HG03432 (cell line): ENCODE data around the gene TSPAN15.
"Not testable (repeated sequence)": the region's sequence is repeated elsewhere in the genome, so short reads cannot be mapped to it uniquely, and the experiment has no call there.

ENCODE experiments used
- ATAC-seq: cut with Tn5 transposase; IDR thresholded peaks from one replicate; pipeline ENCODE4 v1.9.1; 2021; ENCODE audit warnings: mild to moderate bottlenecking, moderate library complexity; ENCODE audit not compliant: unreplicated experiment

Gene TSPAN15

DNA sequence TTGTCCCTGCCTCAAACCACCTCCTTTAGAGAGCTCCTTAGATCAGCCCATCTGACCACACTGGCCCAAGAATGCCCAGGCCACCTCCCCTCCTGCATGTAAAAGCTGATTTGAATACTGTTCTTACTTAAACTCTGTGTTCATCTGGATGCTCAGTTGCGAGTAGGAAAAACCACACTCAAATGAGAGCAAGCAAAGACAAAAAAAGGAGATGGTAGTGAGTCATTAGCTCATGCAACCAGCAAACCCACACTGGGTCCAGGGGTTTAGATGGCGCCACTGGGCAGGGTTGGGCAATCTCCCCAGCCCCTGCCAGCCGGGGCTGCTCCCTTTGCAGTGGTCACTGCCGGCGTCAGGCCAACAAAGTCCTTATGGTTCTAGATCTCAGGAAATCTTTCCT lies 32.7 kb downstream of the TSPAN15 start:
- no peak for ATAC-seq

- ATAC-seq = no peak
These were observed 33.5 kb downstream of the TSPAN15 start for GRCh38 chr10:69484736-69485135.

DNA sequence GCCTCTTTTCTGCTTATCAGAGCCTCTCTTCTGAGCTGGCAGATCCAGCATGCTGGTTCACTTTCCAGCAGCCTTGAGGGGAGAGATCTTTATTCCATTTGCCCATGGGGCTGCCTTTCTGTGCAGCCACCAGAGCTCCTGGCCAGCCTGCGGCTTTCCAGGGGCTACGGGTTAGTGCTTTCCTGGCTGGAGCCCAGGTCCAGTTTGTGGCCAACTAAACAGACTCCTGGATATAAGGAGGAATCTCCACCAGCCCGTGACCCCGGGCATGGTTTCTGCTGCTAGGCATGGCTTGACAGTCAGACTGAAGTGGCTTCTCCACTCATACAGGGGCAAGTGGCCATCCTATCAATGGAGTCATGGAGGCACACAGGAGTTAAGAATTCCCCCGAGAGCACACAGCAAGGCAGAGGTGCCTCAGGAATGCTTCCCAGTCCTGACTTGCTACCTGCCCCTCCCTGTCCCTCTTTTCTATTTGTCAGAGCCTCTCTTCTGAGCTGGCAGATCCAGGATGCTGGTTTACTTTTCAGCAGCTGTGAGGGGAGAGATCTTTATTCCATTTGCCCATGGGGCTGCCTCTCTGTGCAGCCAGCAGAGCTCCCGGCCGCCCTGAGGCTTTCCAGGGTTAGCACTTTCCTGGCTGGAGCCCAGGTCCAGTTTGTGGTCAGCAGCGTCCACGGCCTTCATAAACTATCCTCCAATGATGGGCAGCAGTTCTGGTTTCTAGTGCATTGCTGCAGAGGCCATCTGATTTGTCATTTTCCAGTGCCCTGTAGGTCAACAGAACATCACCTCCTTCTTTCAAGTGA lies 35.9 kb downstream of the TSPAN15 start:
- no peak for ATAC-seq

DNA sequence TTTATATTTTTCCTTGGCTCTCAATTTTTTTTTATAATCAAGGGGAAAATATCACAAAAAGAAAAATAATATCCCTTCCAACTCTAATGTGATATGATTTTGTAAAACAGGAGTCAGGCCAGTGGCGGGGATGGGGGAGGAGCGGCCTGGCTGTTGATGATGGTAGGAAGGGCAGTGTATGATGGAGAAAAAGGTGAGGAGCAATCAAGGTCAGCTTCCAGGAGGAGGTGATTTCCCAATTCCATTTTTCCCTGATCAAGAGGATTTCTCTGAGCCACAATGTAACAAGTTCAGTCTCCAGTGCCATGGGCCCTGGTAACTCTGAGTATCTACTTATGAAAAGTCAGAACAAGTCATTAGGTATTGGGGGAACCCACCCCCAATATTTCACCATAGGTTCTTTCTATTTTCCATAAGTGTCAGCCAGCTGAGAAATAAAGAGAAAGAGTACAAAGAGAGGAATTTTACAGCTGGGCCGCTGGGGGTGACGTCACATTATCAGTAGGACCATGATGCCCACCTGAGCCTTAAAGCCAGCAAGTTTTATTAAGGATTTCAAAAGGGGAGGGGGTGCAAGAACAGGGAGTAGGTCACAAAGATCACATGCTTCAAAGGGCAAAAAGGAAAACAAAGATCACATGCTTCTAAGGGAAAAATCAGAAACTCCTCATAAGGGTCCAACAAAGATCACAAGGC lies 37.0 kb downstream of the TSPAN15 start:
- not testable (repeated sequence) for ATAC-seq

- not testable (repeated sequence) for ATAC-seq
These were observed 37.6 kb downstream of the TSPAN15 start for GRCh38 chr10:69488856-69489255.

DNA sequence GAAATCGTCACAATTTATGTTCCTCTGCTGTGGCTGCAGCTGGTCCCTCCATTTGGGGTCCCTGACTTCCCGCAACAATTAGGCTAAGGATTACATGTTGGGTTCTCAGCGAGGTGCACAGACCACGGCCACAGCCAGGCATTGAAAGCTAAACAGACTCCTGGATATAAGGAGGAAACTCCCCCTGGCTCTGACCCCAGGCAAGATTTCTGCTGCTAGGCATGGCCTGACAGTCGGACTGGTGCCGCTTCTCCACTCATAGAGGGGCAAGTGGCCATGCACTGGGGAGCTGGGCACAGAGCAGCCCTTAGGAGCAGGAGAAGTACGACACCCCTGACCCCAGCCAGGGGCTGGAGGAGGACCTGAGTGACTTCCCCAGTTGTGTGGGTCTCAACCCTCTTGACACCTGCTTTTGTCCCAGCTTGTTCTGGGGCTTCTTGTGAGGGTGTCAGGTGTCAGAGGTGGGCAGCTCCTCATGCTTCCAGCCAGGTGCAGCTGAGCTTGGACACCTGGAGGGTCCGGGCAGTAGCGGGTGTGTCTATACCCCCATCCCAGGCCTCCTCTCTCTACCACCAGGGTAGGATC lies 38.3 kb downstream of the TSPAN15 start:
- no peak for ATAC-seq

DNA sequence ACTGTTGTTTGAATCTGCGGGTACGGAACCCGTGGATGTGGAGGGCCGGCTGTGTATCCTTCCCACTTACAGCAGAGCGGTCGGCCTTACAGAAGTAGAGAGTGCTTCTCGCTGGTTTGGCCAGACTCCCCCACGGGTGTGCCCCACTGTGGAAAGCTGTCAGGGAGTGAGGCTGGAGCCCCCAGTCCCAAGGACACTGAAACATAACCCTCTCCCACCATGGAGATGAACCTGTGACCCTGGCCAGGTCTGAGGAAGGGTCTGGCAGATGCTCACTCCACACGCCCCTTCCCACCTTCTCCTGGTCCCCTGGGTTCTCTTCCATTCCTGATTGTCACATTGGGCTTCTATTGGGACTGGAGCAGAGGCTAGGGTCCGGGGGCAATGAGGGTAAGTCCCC lies 39.6 kb downstream of the TSPAN15 start:
- ATAC-seq = no peak

- no peak for ATAC-seq
These were observed 40.3 kb downstream of the TSPAN15 start for GRCh38 chr10:69491611-69492010.

DNA sequence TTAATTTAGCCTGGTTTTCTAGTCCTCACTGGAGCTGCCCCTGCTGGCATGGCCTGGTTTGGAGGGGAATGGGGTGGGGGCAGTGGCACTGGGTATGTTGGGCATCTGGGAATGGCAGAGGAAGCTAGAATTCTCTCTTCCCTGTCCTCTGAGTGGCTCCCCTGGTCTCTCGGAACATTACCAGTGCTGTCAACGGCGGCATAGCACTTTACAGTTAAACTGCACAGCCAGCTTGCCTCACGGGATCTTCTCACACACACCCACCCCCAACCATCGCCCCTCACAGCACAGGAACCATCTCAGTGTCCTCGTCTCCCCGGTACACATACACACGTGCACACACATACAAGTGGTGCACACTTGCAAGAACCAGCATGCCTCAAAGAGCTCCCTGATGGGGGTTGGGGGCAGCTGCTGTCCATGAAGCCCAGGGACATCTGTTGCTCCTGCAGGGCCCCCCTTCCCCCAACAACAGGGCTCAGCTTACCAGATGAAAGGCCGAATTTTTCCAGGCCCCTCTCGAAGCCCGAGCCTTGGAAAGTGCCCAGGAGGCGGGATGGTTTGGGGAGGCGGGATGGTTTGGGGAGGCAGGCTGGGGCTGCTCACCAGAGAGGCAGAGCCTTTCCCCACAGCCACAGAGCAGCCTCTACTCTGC lies 41.0 kb downstream of the TSPAN15 start:
- ATAC-seq = no peak

GRCh38 chr10:69492746-69493462 lies 41.6 kb downstream of the TSPAN15 start:
- ATAC-seq = no peak

DNA sequence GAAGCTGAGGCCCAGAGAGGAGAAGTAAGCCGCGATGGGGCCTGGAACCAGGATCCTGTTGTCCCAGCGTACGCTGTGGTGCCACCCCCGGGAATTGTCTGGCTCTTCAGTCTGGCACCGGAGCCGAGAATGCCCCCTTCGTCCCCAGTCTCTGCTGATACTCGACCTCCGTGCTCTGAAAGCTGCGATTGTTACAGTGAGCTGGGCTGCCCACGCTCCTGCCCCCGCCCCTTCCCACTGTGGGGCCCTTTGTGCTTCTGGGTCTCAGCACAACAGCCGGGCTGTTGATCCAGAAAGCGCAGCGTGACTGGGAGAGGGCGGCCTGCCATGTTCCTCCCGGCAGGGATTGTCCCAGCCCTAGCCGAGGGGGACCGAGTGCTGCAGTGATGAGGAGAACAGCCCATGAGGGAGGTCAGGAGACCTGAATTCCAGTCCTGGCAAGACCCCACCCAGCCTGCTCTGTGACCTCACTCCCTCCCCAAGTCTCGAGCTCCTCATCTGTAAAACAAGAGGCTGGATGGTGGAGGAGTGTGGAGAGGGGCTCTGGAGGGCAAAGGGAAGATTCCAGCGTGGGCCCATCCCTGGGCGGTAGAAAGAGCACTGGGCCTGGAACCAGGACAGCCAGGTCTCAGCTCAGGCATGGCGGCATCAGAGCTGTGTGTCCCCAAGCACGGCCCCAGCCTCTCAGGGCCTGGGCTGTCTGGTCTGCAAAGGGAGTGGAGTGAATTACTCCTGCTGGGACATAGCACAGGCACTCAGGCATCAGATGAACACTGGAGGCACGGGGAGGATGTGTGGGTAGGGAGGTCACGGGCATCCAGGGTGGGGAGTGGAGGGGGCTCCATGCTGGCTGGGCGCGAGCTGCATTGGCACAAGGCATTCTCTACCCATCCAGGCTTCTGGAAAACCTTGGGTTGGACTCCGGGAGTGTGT lies 43.6 kb downstream of the TSPAN15 start:
- ATAC-seq = no peak

DNA sequence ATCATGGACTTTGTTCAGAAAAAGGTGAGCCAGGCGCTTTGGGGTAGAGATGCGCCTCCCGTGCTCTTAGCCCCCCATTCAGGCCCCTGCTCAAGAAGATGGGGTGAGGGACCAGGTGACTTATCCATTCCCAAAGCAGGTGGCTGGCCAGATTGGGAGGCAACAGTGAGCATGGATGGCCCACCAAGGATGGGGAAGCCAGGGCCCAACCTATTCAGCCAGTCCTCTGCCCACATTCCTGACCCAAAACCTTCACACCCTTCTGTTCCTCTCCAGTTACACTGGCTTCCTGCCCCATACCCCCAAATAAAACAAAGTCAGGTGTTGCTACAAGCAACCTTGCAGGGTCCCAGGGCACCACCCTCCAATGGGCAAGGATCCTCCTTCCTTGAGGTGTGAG lies 44.4 kb downstream of the TSPAN15 start:
- ATAC-seq = no peak

DNA sequence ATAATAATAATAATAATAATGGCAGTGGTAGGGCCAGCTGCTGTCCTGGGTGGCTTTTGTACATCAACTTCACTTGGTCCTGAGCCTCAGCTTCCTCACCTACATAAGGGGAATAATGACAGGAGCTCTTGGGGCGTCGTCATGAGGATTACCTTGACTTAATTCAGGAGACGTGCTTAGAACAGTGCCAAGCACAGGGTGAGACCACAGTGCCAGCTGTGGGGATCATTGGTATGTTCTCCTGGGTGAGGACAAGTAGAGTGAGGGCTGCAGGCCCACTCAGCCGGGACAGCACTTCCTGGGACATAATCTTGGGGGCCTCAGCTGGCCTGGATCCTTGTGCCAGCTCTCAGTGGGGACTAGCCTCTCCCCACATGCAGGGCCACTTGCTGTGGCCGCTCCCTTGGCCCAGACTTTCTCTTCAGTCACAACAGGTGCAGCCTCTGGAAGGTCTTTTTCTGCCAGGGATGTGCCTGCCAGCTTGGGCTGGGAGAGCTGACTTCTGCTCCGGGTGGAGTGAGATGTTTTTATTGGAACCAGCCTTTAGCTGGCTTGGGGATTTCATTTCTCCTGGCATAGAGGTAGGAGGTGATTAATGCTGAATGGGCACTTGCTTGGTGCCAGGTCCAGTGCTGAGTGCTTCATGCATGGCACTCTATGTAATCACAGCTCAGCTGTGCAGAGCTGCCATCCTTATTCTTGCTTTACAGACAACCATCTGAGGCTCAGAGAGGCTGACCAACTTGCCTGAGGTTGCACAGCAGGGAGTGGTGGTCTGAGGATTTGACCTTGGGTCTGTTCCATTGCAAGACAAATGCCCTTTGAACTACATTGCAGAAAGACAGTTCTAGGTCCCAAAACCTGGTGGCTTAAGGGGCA lies 45.3 kb downstream of the TSPAN15 start:
- no peak for ATAC-seq

DNA sequence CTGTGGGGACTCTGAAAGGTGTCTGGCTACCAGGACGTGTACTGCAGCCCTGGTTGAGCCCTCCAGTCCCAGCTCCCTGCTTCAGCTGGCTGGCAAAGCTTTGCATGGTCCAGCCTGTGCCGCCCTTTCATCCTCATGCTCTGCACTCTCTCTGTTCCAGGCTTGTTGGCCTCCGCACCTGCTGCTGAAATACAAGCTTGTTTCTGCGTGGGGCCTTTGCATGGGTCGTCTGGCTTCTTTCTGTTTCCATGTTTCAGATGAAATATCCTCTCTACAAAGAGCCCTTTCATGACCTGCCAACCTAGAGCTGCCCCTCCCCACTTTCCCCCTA lies 45.9 kb downstream of the TSPAN15 start:
- ATAC-seq = no peak

DNA sequence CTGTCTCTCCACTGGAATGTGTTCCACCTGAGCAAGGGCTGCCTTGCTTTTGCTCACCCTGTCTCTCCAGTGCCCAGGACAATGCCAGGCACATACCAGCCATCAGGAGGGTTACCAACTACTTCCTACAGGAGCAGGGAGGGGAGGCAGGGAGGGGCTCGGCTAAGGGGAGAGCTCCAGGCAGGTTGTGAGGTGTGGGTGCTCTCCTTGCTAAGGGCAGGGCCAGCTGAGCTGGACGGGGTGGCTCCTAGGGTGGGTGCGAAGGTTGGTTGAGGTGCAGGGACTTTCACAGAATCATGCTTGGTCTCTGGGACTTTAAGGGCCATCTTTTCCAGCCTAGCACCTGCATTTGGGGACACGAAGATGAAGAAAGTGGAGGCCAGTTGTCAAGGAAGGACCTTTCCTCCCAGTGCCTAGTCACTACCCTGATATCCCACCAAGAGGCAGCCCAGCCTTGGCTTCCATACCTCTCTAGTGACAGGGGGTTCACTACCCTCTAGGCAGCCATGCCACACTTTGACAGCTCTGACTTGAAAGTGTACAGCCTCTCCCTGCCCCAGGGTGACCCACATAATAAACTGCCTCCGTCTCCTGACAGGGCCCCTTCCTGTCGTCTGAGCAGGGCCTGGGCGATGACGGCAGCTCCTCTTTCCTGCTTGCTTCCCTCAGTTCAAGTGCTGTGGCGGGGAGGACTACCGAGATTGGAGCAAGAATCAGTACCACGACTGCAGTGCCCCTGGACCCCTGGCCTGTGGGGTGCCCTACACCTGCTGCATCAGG lies 46.5 kb downstream of the TSPAN15 start:
- ATAC-seq = no peak

- no peak for ATAC-seq
These were observed 47.6 kb downstream of the TSPAN15 start for GRCh38 chr10:69498711-69499471.
